Esophagus squamous epithelium (tissue), 4 donors: ENCODE results near the gene FABP2.

ENCODE experiments used
- POLR2A ChIP-seq, 4 donors: fragments of 450-650 bp; IDR thresholded peaks; one replicate each; pipeline ENCODE4 v1.6.1; 2017; ENCODE audit warnings: antibody characterized with exemption in 4 of 4, mild to moderate bottlenecking in 4 of 4, moderate library complexity in 3 of 4
- TF ChIP-seq, protein P1 (sequence below), 6 experiments: fragments of 450-650 bp in 4 of 6; fragments of 200-600 bp in 2 of 6; sonication (generic) in 2 of 6; IDR thresholded peaks; one replicate each; pipeline ENCODE4 v1.5.1; 2016 to 2019; ENCODE audit warnings: antibody characterized with exemption in 6 of 6, mild to moderate bottlenecking in 4 of 6, moderate library complexity in 4 of 6

DNA sequence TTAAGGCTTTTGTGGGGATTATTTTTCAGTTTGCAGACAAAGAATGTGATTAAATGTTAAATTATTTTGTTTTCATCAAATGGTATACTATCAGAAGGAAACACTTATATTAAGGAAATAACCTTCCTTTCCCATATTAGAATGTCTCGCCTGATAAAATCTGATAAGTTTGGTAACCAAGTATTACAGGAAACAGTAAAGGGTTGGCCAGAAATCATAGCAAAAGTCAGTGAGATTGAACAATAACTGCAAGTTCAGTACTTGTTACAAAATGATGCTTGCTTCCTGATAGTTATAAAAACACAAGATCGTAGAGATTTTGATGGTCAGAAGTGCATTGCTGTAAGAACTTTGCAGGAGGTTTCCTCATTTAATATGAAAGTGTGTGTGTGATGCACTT lies 40.5 kb downstream of the FABP2 start:
- TF ChIP-seq, protein P1, sequence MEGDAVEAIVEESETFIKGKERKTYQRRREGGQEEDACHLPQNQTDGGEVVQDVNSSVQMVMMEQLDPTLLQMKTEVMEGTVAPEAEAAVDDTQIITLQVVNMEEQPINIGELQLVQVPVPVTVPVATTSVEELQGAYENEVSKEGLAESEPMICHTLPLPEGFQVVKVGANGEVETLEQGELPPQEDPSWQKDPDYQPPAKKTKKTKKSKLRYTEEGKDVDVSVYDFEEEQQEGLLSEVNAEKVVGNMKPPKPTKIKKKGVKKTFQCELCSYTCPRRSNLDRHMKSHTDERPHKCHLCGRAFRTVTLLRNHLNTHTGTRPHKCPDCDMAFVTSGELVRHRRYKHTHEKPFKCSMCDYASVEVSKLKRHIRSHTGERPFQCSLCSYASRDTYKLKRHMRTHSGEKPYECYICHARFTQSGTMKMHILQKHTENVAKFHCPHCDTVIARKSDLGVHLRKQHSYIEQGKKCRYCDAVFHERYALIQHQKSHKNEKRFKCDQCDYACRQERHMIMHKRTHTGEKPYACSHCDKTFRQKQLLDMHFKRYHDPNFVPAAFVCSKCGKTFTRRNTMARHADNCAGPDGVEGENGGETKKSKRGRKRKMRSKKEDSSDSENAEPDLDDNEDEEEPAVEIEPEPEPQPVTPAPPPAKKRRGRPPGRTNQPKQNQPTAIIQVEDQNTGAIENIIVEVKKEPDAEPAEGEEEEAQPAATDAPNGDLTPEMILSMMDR (IDR thresholded peaks at IDR 0.05): no peak
- no peak for TF ChIP-seq POLR2A (IDR thresholded peaks at IDR 0.05)
